ENCODE data around the gene KLHL36. TPM values are rescaled to one million over a fixed set of nuclear protein-coding genes. Genes with fewer than 3 reads are reported as not detected.

The KLHL36 gene
- total RNA-seq, 1 experiment from 2014 or later, result 79.0 TPM

DNA sequence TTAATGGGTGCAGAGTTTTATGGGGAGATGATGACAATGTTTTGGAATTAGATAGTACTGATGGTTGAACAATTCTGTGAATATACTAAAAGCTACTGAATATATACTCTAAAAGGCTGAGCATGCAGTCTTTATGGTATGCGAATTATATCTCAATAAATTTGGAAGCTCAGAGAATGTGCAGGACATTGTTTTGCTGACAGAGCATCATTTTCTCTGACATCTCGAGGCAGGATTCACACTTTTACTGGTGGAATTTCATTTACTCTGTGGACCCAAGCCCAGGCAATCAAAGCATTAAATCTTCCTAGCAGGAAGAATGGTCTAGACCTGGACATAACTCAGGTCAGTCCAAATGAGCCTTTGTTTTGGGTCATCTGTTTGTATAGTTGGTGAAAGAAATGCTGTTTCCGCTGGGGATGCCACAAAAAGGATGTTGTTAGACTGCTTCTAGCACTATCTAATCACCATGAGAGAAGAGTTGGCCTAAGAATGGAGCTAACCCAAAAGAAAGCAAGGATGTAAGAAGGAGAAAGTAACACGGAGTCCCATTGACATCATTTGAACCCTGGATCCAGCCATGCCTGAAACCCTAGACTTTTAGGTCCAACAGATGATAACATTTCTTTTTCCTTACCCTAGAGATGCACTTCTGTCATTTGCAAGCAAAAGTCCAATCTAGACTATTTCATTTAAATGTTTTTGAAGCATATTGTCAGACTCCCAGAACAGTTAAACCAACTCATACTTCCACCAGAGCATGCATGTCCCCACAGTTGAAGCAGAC is 32.7 kb downstream of the KLHL36 start:
- H3K4me2 ChIP-seq (ENCODE audit: low read length), result no peak overlapping the region
- CTCF ChIA-PET, result interaction anchor here (0.7 to 1.9 kb wide), 3 partner anchors 7 to 57 kb away, joined by 3 to 12 read pairs (median 3); no protein-coding TSS in a partner anchor
- no peak overlapping the region for H3K27ac ChIP-seq (ENCODE audit: low read depth, low read length)
- H3K4me3 ChIP-seq (replicated peaks in 1 of 2; ENCODE audit: low read depth in 1 of 2, low read length in 2 of 2), result no peak overlapping the region
- no TSS peak for BruUV-seq (replicated peaks)
- H3K9me3 ChIP-seq (ENCODE audit: control insufficient read depth in 1 of 2, insufficient read depth in 1 of 2, low read depth in 1 of 2, low read length in 2 of 2), result no peaks in the 10 kb centered on the region
- no peak overlapping the region for H3K9ac ChIP-seq (ENCODE audit: low read length)
- intact Hi-C loops (cut with micrococcal nuclease), result no loop called here
- RAD21 ChIA-PET (ENCODE audit: low non-redundant PET in 1 of 2, low total read pairs in 2 of 2, uncharacterized antibody in 2 of 2, unreplicated experiment in 2 of 2), result no interaction called here
- no peak for DNase-seq (ENCODE audit: low read depth, low spot score)
- ATAC-seq, result no peak
- no peaks in the 10 kb centered on the region for H3K9me2 ChIP-seq (ENCODE audit: insufficient read depth)
- H3K4me1 ChIP-seq (ENCODE audit: control insufficient read depth in 1 of 2, insufficient read depth in 2 of 2, low read length in 2 of 2), result no peaks in the 10 kb centered on the region
- no peaks in the 10 kb centered on the region for H3K79me2 ChIP-seq (ENCODE audit: insufficient read depth, low read length)
- no peaks in the 10 kb centered on the region for H3K36me3 ChIP-seq (ENCODE audit: control insufficient read depth in 1 of 2, insufficient read depth in 2 of 2, low read length in 2 of 2)
- no peaks in the 10 kb centered on the region for H4K20me1 ChIP-seq (ENCODE audit: insufficient read depth)
- H3K27me3 ChIP-seq (ENCODE audit: insufficient read depth, low read length), result peaks cover 42% of the 10 kb centered on the region; the same call in 1 of the 2 replicates
- H2AFZ ChIP-seq (ENCODE audit: low read depth, low read length, poor library complexity, severe bottlenecking), result no peak overlapping the region
- POLR2A ChIA-PET, result no interaction called here
- TF ChIP-seq ZNF274 (IDR thresholded peaks at IDR 0.05; ENCODE audit: low read depth, low read length), result no peak
- no peak for TF ChIP-seq SIN3A (IDR thresholded peaks at IDR 0.05; ENCODE audit: low read depth)
- TF ChIP-seq RAD21 (IDR thresholded peaks at IDR 0.05; ENCODE audit: low read depth), result no peak
- no peak for TF ChIP-seq ZBTB33 (IDR thresholded peaks at IDR 0.05; ENCODE audit: extremely low read depth, insufficient replicate concordance, low read length)
- TF ChIP-seq REST (IDR thresholded peaks at IDR 0.05; ENCODE audit: low read depth), result no peak
